Activated T-helper 9 cell treated with anti-CD3 and anti-CD28 coated beads, Interleukin-2, amount 50 U/mL, for 16 hours (primary cell): ENCODE results near the gene ARNT2.

Experiments
- DNase-seq: peaks from one replicate; pipeline ENCODE4 v3.0.0-alpha.2; 2020; ENCODE audit warnings: low read depth

The ARNT2 gene

GRCh38 chr15:80514071-80514780, 110.0 kb downstream of the ARNT2 start:
- DNase-seq, result no peak

GRCh38 chr15:80517290-80517689, 113.1 kb downstream of the ARNT2 start:
- no peak for DNase-seq

GRCh38 chr15:80518522-80518921, 114.3 kb downstream of the ARNT2 start:
- no peak for DNase-seq

GRCh38 chr15:80523746-80524145, 119.6 kb downstream of the ARNT2 start:
- no peak for DNase-seq

GRCh38 chr15:80525853-80526252, 121.7 kb downstream of the ARNT2 start:
- no peak for DNase-seq

- no peak for DNase-seq
These were observed 122.6 kb downstream of the ARNT2 start for GRCh38 chr15:80526556-80527340.

GRCh38 chr15:80527406-80527805, 123.2 kb downstream of the ARNT2 start:
- DNase-seq, result no peak

- DNase-seq, result no peak
These were observed 123.8 kb downstream of the ARNT2 start for GRCh38 chr15:80527961-80528360.

GRCh38 chr15:80530737-80531365, 126.7 kb downstream of the ARNT2 start:
- DNase-seq, result no peak

GRCh38 chr15:80531388-80531787, 127.2 kb downstream of the ARNT2 start:
- DNase-seq, result no peak

- no peak for DNase-seq
These were observed 127.6 kb downstream of the ARNT2 start for GRCh38 chr15:80531796-80532195.

- no peak for DNase-seq
These were observed 129.7 kb downstream of the ARNT2 start for GRCh38 chr15:80533790-80534333.

- DNase-seq, result no peak
These were observed 132.0 kb downstream of the ARNT2 start for GRCh38 chr15:80536231-80536630.

- no peak for DNase-seq
These were observed 132.5 kb downstream of the ARNT2 start for GRCh38 chr15:80536716-80537115.

GRCh38 chr15:80545078-80545477, 140.9 kb downstream of the ARNT2 start:
- no peak for DNase-seq

GRCh38 chr15:80547264-80547663, 143.1 kb downstream of the ARNT2 start:
- DNase-seq, result no peak

GRCh38 chr15:80549191-80549590, 145.0 kb downstream of the ARNT2 start:
- no peak for DNase-seq

GRCh38 chr15:80549654-80550053, 145.5 kb downstream of the ARNT2 start:
- no peak for DNase-seq

- no peak for DNase-seq
These were observed 146.2 kb downstream of the ARNT2 start for GRCh38 chr15:80550219-80550907.

- DNase-seq, result no peak
These were observed 146.7 kb downstream of the ARNT2 start for GRCh38 chr15:80550908-80551260.

- DNase-seq, result no peak
These were observed 147.2 kb downstream of the ARNT2 start for GRCh38 chr15:80551348-80551747.

GRCh38 chr15:80554560-80554959, 150.4 kb downstream of the ARNT2 start:
- DNase-seq, result no peak
